GM12892 (cell line): ENCODE measurements around the gene IRAK3.
"Not testable (repeated sequence)": the region's sequence is repeated elsewhere in the genome, so short reads cannot be mapped to it uniquely, and the experiment has no call there.

Experiments used
- DNase-seq: peaks from one replicate; pipeline ENCODE4 v3.0.0; 2011; ENCODE audit not compliant: insufficient read length
- FAIRE-seq: peaks from 2 replicates; lab custom pipeline; 2011; peaks lifted over from hg19 to GRCh38; lab: Jason Lieb, UNC
- POLR2A ChIP-seq: IDR thresholded peaks from 2 replicates; pipeline ENCODE4 v1.6.1; 2011; ENCODE audit warnings: low read depth, low read length, control low read depth
- POLR2AphosphoS5 ChIP-seq: IDR thresholded peaks from 2 replicates; pipeline ENCODE4 v1.6.1; 2011; ENCODE audit warnings: low read depth, low read length, control low read depth
- TAF1 ChIP-seq: IDR thresholded peaks from 2 replicates; pipeline ENCODE4 v1.6.1; 2011; ENCODE audit warnings: low read depth, mild to moderate bottlenecking, control low read depth, low read length, borderline replicate concordance

IRAK3 gene

DNA sequence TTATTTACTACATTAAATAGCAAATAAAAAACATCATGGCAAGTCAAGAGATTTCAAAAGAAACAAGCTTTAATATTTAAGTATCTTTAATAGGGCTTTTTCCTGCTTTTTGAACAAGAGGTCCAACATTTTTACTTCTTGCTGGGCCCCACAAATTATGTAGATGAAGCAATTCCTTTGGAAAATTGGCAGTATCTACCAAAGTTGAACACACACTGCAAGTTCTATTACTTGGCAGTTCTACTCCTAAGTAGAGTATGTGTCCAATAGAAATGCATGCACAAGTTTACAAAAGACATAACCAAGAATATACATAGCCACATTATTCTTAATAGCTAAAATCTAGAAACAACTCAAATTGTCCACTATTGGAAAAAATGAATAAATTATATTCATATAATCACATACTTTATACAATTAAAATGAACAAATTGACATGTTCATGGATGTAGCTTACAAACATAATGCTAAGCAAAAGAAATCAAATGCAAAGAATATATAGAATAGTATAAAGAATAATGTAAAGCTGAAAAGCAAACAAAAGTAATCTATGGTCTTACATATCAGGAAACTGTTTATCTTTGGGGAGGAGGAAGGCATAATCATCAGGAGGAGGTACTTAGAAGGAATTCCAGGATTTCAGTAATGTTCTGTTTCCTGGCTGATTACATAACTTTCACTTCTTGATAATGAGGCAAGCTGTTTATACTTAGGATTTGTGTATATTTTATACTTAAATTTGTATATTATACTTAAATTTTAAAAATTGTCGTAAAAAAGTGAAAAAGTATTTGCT is 12.7 kb upstream of the IRAK3 start:
- TF ChIP-seq TAF1 (no peak), POLR2A (no peak), POLR2AphosphoS5 (no peak)
- DNase-seq: no peak
- no peak for FAIRE-seq

GRCh38 chr12:66182956-66183355 is 6.1 kb upstream of the IRAK3 start:
- no peak for TF ChIP-seq TAF1
- no peak for TF ChIP-seq POLR2AphosphoS5
- TF ChIP-seq POLR2A: no peak
- FAIRE-seq (no peak), DNase-seq (no peak)

DNA sequence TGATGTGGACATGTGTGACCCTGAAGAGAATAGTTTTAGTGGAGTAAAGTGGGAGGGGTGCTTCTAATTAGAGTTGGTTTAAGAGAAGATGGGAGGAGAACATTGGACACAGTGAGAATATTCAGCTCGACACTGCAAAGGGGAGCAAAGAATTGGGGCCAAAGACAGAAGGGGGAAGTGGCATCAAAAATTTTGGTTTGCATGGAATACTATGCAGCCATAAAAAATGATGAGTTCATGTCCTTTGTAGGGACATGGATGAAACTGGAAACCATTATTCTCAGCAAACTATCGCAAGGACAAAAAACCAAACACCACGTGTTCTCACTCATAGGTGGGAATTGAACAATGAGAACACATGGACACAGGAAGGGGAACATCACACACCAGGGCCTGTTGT is 4.2 kb upstream of the IRAK3 start:
- not testable (repeated sequence) for FAIRE-seq, DNase-seq

DNA sequence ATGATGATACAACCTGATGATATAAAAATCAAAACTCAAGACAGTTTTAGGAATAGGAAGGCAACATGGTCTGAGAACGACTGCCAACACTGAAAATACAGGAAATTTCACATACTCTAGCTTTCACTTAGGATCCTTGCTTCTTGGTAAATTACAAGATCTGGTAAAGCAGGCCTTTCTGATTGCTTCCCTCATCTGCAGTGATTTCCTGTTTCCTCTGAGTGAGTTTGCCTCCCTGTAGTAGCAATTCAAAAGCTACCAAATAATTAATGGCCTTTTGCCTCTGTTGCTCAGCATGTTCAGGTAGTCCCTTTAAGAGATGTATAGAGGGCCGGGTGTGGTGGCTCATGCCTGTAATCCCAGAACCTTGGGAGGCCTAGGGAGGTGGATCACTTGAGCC is 2.0 kb upstream of the IRAK3 start:
- TF ChIP-seq TAF1: no peak
- TF ChIP-seq POLR2A: no peak
- no peak for TF ChIP-seq POLR2AphosphoS5
- no peak for DNase-seq
- no peak for FAIRE-seq

- FAIRE-seq (no peak), DNase-seq (no peak)
- TF ChIP-seq POLR2AphosphoS5 (no peak), POLR2A (no peak), TAF1 (no peak)
Measured at GRCh38 chr12:66187821-66188220, 1.2 kb upstream of the IRAK3 start.

DNA sequence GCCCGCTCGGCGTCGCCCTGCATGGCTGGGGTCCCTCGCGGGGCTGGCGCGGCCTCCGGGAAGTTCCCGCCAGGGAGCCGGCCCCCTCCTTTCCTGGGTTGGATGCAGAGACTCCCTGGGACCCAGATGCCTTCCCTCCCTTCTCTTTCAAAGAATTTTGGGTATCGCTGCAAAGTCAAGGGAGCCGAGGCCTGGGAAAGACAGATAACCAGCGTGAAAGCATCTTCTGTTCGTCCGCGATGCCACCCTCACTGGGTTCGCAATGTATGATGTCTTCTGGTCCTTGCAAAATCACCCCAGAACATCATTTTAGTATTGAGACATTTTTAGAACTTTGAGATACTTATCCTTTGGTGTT is 451 bp downstream of the IRAK3 start:
- no peak for DNase-seq
- TF ChIP-seq POLR2AphosphoS5 (no peak), POLR2A (no peak), TAF1 (no peak)
- FAIRE-seq: no peak

DNA sequence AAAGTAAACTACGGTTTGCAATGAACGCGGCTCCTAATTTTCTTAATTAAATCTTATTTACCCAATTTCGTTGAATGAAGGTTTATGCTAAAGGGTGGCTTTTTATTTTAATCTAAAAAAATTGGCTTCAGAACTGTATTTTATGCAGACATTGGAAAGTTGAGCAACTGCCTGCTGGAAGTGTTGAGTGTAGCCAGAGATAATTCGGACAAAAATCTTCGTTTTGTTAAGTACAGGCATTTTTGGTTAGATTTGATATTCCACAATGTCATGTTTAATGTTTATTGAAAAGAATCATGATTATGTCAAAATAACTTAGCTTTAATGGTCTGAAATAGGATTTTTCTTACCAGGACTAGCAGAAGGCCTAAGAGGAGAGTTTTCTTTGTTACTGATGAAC is 875 bp downstream of the IRAK3 start:
- FAIRE-seq (no peak), DNase-seq (no peak)
- no peak for TF ChIP-seq TAF1
- no peak for TF ChIP-seq POLR2AphosphoS5
- no peak for TF ChIP-seq POLR2A

DNA sequence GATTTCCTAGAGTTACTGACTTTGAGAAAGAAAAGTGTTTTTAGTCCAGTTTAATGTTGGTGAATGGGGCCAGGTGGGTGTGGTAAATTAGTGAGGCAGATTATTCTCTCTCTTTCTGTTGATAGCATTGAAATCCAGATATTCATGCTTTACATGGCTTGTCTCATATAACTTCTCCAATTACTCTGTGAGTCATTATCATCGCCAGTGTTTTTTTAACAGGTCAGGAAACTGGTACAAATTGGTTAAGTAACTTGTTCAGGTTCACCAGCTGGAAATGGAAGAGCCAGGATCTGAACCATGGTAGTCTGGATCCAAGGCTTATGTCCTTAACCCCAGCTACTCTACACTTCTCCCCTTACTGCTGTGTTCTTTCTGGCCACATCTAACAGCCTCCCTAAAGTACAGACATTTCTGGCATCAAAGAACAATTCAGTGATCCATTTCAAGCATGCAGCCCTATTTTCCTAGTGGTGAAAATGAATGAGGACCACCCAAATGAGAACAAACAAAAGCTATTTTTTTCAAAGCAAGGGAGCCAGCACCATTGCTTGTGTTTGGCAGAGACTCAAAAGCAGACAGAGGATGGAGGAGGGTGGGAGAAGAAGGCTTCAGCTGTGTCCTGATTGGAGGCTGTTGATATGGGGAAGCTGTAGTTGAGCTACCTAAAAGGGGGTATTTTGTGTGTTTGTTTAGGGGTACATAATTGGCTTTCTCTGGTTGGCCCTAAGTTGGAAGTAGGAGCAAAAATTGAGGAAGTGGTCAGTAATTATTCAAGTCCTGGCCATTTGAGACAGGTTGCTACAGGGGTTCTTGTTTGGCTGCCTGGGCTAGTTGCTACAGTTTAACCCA is 1.7 kb downstream of the IRAK3 start:
- DNase-seq: no peak
- FAIRE-seq: peak; percentile 58
- no peak for TF ChIP-seq POLR2AphosphoS5
- no peak for TF ChIP-seq POLR2A
- TF ChIP-seq TAF1: no peak

GRCh38 chr12:66191547-66192126 is 2.6 kb downstream of the IRAK3 start:
- TF ChIP-seq POLR2AphosphoS5 (no peak), POLR2A (no peak), TAF1 (no peak)
- no peak for DNase-seq
- FAIRE-seq: no peak

GRCh38 chr12:66194122-66194521 is 5.1 kb downstream of the IRAK3 start:
- no peak for TF ChIP-seq POLR2AphosphoS5
- TF ChIP-seq TAF1: no peak
- no peak for TF ChIP-seq POLR2A
- DNase-seq: no peak
- no peak for FAIRE-seq

DNA sequence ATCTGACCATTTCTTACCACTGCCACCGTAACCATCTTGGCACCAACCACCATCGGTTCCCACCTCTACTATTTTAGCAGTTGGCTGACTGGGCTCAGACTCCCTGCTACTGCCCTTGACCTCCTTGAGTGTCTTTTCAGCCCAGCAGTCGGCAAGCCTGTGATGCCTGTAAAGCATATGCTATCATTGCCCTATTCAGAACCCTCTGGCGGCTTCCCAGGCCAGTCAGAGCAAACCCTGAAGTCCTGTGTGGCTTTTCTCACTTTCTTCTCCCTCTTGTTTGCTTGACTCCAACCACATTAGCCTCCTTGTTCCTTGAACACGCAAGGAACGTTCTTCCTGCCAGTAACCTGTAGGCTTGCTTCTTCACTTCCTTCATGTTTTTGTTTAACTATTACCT is 6.2 kb downstream of the IRAK3 start:
- DNase-seq (no peak), FAIRE-seq (no peak)
- no peak for TF ChIP-seq POLR2A

- TF ChIP-seq TAF1 (no peak), POLR2A (no peak)
- DNase-seq (no peak), FAIRE-seq (peak; percentile 70)
Measured at GRCh38 chr12:66196806-66197205, 7.8 kb downstream of the IRAK3 start.
